ENCODE results near the gene MLYCD. TPM values are rescaled to one million over a fixed set of nuclear protein-coding genes. Genes with fewer than 3 reads are reported as not detected.

The MLYCD gene
- total and polyA plus RNA-seq, 9 donors, result 4.4 to 11.8 (median 7.6) TPM

GRCh38 chr16:83925095-83925905 lies 26.4 kb downstream of the MLYCD start:
- H3K27ac ChIP-seq, result no peak overlapping the region
- no peaks in the 10 kb centered on the region for H3K4me1 ChIP-seq (ENCODE audit: insufficient read depth)
- intact Hi-C loops (cut with DNase I), result no loop called here
- DNase-seq, result no peak
- no peaks in the 10 kb centered on the region for H3K36me3 ChIP-seq
- TF ChIP-seq POLR2A (IDR thresholded peaks at IDR 0.05) (no peak), EP300 (IDR thresholded peaks at IDR 0.05) (no peak)
- no peak overlapping the region for H3K4me3 ChIP-seq
- H3K27me3 ChIP-seq, result no peaks in the 10 kb centered on the region
- 79 to 81% (median 80%) methylated on average over 12 of the region's 12 CpGs for WGBS, 3 donors
- no peaks in the 10 kb centered on the region for H3K9me3 ChIP-seq

GRCh38 chr16:83925957-83926725 lies 27.2 kb downstream of the MLYCD start:
- no peak overlapping the region for H3K4me3 ChIP-seq
- no peaks in the 10 kb centered on the region for H3K36me3 ChIP-seq
- no peak for DNase-seq
- no peaks in the 10 kb centered on the region for H3K4me1 ChIP-seq (ENCODE audit: insufficient read depth)
- WGBS, 3 donors, result 44 to 54% (median 51%) methylated on average over 27 of the region's 27 CpGs
- no peaks in the 10 kb centered on the region for H3K27me3 ChIP-seq
- TF ChIP-seq CTCF (IDR thresholded peaks at IDR 0.05), result no peak
- TF ChIP-seq POLR2A (IDR thresholded peaks at IDR 0.05), result no peak
- TF ChIP-seq EP300 (IDR thresholded peaks at IDR 0.05), result no peak
- H3K27ac ChIP-seq, result no peak overlapping the region
- intact Hi-C loops (cut with DNase I), result no loop called here
- H3K9me3 ChIP-seq, result no peaks in the 10 kb centered on the region

- Histone ChIP-seq H3K27ac (no peak overlapping the region), H3K27me3 (no peaks in the 10 kb centered on the region), H3K9me3 (no peaks in the 10 kb centered on the region), H3K4me1 (ENCODE audit: insufficient read depth) (no peaks in the 10 kb centered on the region), H3K4me3 (no peak overlapping the region), H3K36me3 (no peaks in the 10 kb centered on the region)
- WGBS, 3 donors, result 21 to 23% (median 22%) methylated on average over 35 of the region's 35 CpGs
- intact Hi-C loops (cut with DNase I), result no loop called here
- DNase-seq, result peak; percentile 55 to 85 (median 76)
- no peak for TF ChIP-seq POLR2A (IDR thresholded peaks at IDR 0.05)
- TF ChIP-seq EP300 (IDR thresholded peaks at IDR 0.05), result no peak
- peak; percentile 59 to 92 (median 73) for TF ChIP-seq CTCF (IDR thresholded peaks at IDR 0.05)
Observed at GRCh38 chr16:83926726-83927397, 27.9 kb downstream of the MLYCD start.

GRCh38 chr16:83928341-83929055 lies 29.6 kb downstream of the MLYCD start:
- no peak for TF ChIP-seq EP300 (IDR thresholded peaks at IDR 0.05)
- TF ChIP-seq POLR2A (IDR thresholded peaks at IDR 0.05), result no peak
- no peak for TF ChIP-seq CTCF (IDR thresholded peaks at IDR 0.05)
- DNase-seq, result no peak
- Histone ChIP-seq H3K36me3 (no peaks in the 10 kb centered on the region), H3K9me3 (no peaks in the 10 kb centered on the region), H3K27ac (no peak overlapping the region), H3K4me3 (no peak overlapping the region), H3K27me3 (no peaks in the 10 kb centered on the region), H3K4me1 (ENCODE audit: insufficient read depth) (no peaks in the 10 kb centered on the region)
- intact Hi-C loops (cut with DNase I), result no loop called here
- whole genome bisulfite sequencing, 3 donors, result 83 to 84% (median 84%) methylated on average over 16 of the region's 16 CpGs

Data from ovary (tissue), 9 donors.